Endodermal cell (in vitro differentiated cells): Measurements from ENCODE around the gene QPCT. TPM values are rescaled to one million over a fixed set of nuclear protein-coding genes. Genes with fewer than 3 reads are reported as not detected.

Experiments
- DNase-seq: peaks from one replicate; pipeline ENCODE4 v3.0.0-alpha.2; 2017
- H3K27ac ChIP-seq: 2 replicates; pipeline ENCODE4 v1.5.1; 2013; ENCODE audit warnings: mild to moderate bottlenecking, low read depth, low read length, moderate library complexity
- H3K27me3 ChIP-seq: 2 replicates; pipeline ENCODE4 v1.6.1; 2013; ENCODE audit warnings: mild to moderate bottlenecking, low read length, moderate library complexity; ENCODE audit not compliant: insufficient read depth, control insufficient read depth, poor library complexity, severe bottlenecking
- H3K36me3 ChIP-seq: 2 replicates; pipeline ENCODE4 v1.7.0; 2013; ENCODE audit warnings: mild to moderate bottlenecking, low read length, moderate library complexity; ENCODE audit not compliant: control insufficient read depth, insufficient read depth
- H3K4me1 ChIP-seq: one replicate; pipeline ENCODE4 v1.7.0; 2013; ENCODE audit warnings: low read length; ENCODE audit not compliant: control insufficient read depth, insufficient read depth
- H3K4me3 ChIP-seq: 2 replicates; pipeline ENCODE4 v1.5.1; 2013; ENCODE audit warnings: mild to moderate bottlenecking, low read length, moderate library complexity
- H3K9ac ChIP-seq: 2 replicates; pipeline ENCODE4 v1.6.1; 2013; ENCODE audit warnings: mild to moderate bottlenecking, low read length, moderate library complexity; ENCODE audit not compliant: poor library complexity, severe bottlenecking; ENCODE audit errors: extremely low read depth
- H3K9me3 ChIP-seq: 2 replicates; pipeline ENCODE4 v1.6.1; 2013; ENCODE audit warnings: mild to moderate bottlenecking, low read length, moderate library complexity; ENCODE audit not compliant: control insufficient read depth
- H3K27ac Mint-ChIP-seq: 2 replicates; pipeline ENCODE4 v1.8.0; 2020; ENCODE audit warnings: mixed read lengths
- H3K27me3 Mint-ChIP-seq: 2 replicates; pipeline ENCODE4 v1.8.0; 2021; ENCODE audit warnings: mild to moderate bottlenecking, mixed read lengths; ENCODE audit not compliant: insufficient read depth
- H3K36me3 Mint-ChIP-seq: 2 replicates; pipeline ENCODE4 v1.8.0; 2020; ENCODE audit warnings: low read depth, mixed read lengths
- H3K4me1 Mint-ChIP-seq: 2 replicates; pipeline ENCODE4 v1.8.0; 2020; ENCODE audit warnings: mixed read lengths
- H3K4me3 Mint-ChIP-seq: 2 replicates; pipeline ENCODE4 v1.8.0; 2020; ENCODE audit warnings: mild to moderate bottlenecking, moderate library complexity, mixed read lengths
- H3K9me3 Mint-ChIP-seq: 2 replicates; pipeline ENCODE4 v1.8.0; 2020; ENCODE audit warnings: mild to moderate bottlenecking, mixed read lengths
- CTCF ChIP-seq: fragments of 200-600 bp; sonication (generic); conservative IDR thresholded peaks from 2 replicates; pipeline ENCODE4 v1.5.0; 2021; ENCODE audit warnings: antibody characterized with exemption, mild to moderate bottlenecking
- WGBS, 2 experiments: methylation state at CpG; one replicate each; pipeline versions ENCODE4 v1.1.5 to v1.1.7; 2013; ENCODE audit warnings: missing lambda C conversion rate in 2 of 2, mixed read lengths in 1 of 2; ENCODE audit not compliant: insufficient coverage in 1 of 2, insufficient read length in 1 of 2; 5-methylcytosine and 5-hydroxymethylcytosine counted together
- total RNA-seq, 2 donors: library from RNA; stranded (reverse); fragmentation: NEBNext Ultra II Directional in 1 of 2; extraction: Animal tissue kit (Norgen Biotek cat#: 25700) in 1 of 2; gene quantifications; 2 replicates in 1 of 2; 3 replicates in 1 of 2; pipeline ENCODE4 v1.2.1, GENCODE V29; 2021

QPCT gene
- total RNA-seq, 2 donors from 2014 or later, result 15.9 to 17.7 TPM

- H3K27me3 ChIP-seq, result no peaks in the 10 kb centered on the region
- H3K9me3 ChIP-seq, result no peaks in the 10 kb centered on the region
- H3K36me3 ChIP-seq, result peaks cover 22% of the 10 kb centered on the region
- peaks cover 10% of the 10 kb centered on the region for H3K36me3 Mint-ChIP-seq
- H3K4me3 Mint-ChIP-seq, result no peak overlapping the region
- no peaks in the 10 kb centered on the region for H3K27me3 Mint-ChIP-seq
- H3K27ac ChIP-seq, result no peak overlapping the region
- H3K9me3 Mint-ChIP-seq, result no peaks in the 10 kb centered on the region
- H3K4me1 Mint-ChIP-seq, result peaks cover 18% of the 10 kb centered on the region
- no peak overlapping the region for H3K9ac ChIP-seq
- H3K4me3 ChIP-seq, result no peak overlapping the region
- no peak for TF ChIP-seq CTCF
- 58 to 87% methylated on average over 7 to 8 of the region's 8 CpGs for WGBS, 2 experiments
- no peak overlapping the region for H3K27ac Mint-ChIP-seq
- DNase-seq, result no peak
- peaks cover 13% of the 10 kb centered on the region for H3K4me1 ChIP-seq
These were observed 31.4 kb downstream of the QPCT start for GRCh38 chr2:37375741-37376288.

GRCh38 chr2:37376421-37377186 is 32.2 kb downstream of the QPCT start:
- Mint-ChIP-seq H3K36me3 (peaks cover 10% of the 10 kb centered on the region), H3K9me3 (no peaks in the 10 kb centered on the region), H3K27me3 (no peaks in the 10 kb centered on the region), H3K4me3 (no peak overlapping the region), H3K27ac (no peak overlapping the region), H3K4me1 (peaks cover 18% of the 10 kb centered on the region)
- Histone ChIP-seq H3K9me3 (no peaks in the 10 kb centered on the region), H3K27ac (no peak overlapping the region), H3K4me3 (no peak overlapping the region), H3K9ac (no peak overlapping the region), H3K27me3 (no peaks in the 10 kb centered on the region), H3K36me3 (peaks cover 22% of the 10 kb centered on the region), H3K4me1 (peaks cover 13% of the 10 kb centered on the region)
- DNase-seq, result no peak
- no peak for TF ChIP-seq CTCF
- WGBS, 2 experiments, result 95% methylated on average over 6 to 9 of the region's 9 CpGs

GRCh38 chr2:37377187-37377532 is 32.7 kb downstream of the QPCT start:
- Mint-ChIP-seq H3K9me3 (no peaks in the 10 kb centered on the region), H3K4me3 (no peak overlapping the region), H3K4me1 (peaks cover 18% of the 10 kb centered on the region), H3K27ac (no peak overlapping the region), H3K27me3 (no peaks in the 10 kb centered on the region), H3K36me3 (peaks cover 10% of the 10 kb centered on the region)
- Histone ChIP-seq H3K4me1 (peaks cover 15% of the 10 kb centered on the region), H3K27me3 (no peaks in the 10 kb centered on the region), H3K9ac (no peak overlapping the region), H3K9me3 (no peaks in the 10 kb centered on the region), H3K4me3 (no peak overlapping the region), H3K27ac (no peak overlapping the region), H3K36me3 (peaks cover 22% of the 10 kb centered on the region)
- WGBS, 2 experiments, result 78 to 96% methylated on average over 3 of the region's 3 CpGs
- no peak for DNase-seq
- TF ChIP-seq CTCF, result no peak
